OCI-LY7 (cell line): ENCODE measurements around the gene PKDCC. TPM values are rescaled to one million over a fixed set of nuclear protein-coding genes. Genes with fewer than 3 reads are reported as not detected.

Experiments used
- BruUV-seq: library from RNA; stranded (reverse); fragments of 400-500 nt; replicated peaks from 2 replicates; lab custom pipeline; 2021; lab: Mats Ljungman, UMichigan
- CTCF ChIA-PET: fragments of 300-600 bp; sonication (Branson Sonifier 250); formaldehyde crosslinking; loops from one replicate; lab custom pipeline; 2022; ENCODE audit warnings: antibody characterized with exemption; ENCODE audit not compliant: unreplicated experiment; lab: Charles Lee
- POLR2A ChIA-PET: fragments of 300-600 bp; sonication (Branson Sonifier 250); formaldehyde crosslinking; loops from one replicate; lab custom pipeline; 2022; ENCODE audit warnings: antibody characterized with exemption; lab: Charles Lee
- DNase-seq: peaks from one replicate; pipeline ENCODE4 v3.0.0-alpha.2; 2015; ENCODE audit warnings: low spot score
- H2AFZ ChIP-seq: fragments of 200-600 bp; sonication (generic), shearing (Covaris generic); 2 replicates; pipeline ENCODE4 v1.6.1; 2014; ENCODE audit warnings: mild to moderate bottlenecking, antibody characterized with exemption, low read length, moderate library complexity
- H3K27ac ChIP-seq: fragments of 200-600 bp; sonication (generic); 2 replicates; pipeline ENCODE4 v1.5.1; 2014; ENCODE audit warnings: mixed run types, low read depth, mild to moderate bottlenecking, moderate library complexity, low read length, inconsistent platforms; ENCODE audit not compliant: poor library complexity, severe bottlenecking
- H3K36me3 ChIP-seq: fragments of 200-600 bp; sonication (generic); 2 replicates; pipeline ENCODE4 v1.6.1; 2014; ENCODE audit warnings: mild to moderate bottlenecking, antibody characterized with exemption, low read length, moderate library complexity, mixed read lengths; ENCODE audit not compliant: insufficient read depth
- H3K4me1 ChIP-seq: fragments of 200-600 bp; sonication (generic); 2 replicates; pipeline ENCODE4 v1.5.1; 2014; ENCODE audit warnings: mild to moderate bottlenecking, low read length; ENCODE audit not compliant: insufficient read depth, poor library complexity, severe bottlenecking
- H3K4me2 ChIP-seq: fragments of 200-600 bp; sonication (generic); 2 replicates; pipeline ENCODE4 v1.6.1; 2014; ENCODE audit warnings: mild to moderate bottlenecking, low read length
- H3K4me3 ChIP-seq: fragments of 200-600 bp; sonication (generic); 2 replicates; pipeline ENCODE4 v1.5.1; 2014; ENCODE audit warnings: mild to moderate bottlenecking, low read depth, low read length; ENCODE audit not compliant: poor library complexity, severe bottlenecking
- H3K79me2 ChIP-seq: fragments of 200-600 bp; sonication (generic); 2 replicates; pipeline ENCODE4 v1.6.1; 2016; ENCODE audit warnings: low read depth, mild to moderate bottlenecking, low read length, moderate library complexity, mixed read lengths; ENCODE audit not compliant: insufficient read depth
- H3K9me2 ChIP-seq: fragments of 200-600 bp; sonication (generic); 2 replicates; pipeline ENCODE4 v1.6.1; 2016; ENCODE audit warnings: mild to moderate bottlenecking, low read length, mixed read lengths; ENCODE audit not compliant: insufficient read depth
- H3K9me3 ChIP-seq: fragments of 200-600 bp; sonication (generic); 2 replicates; pipeline ENCODE4 v1.6.1; 2014; ENCODE audit warnings: mild to moderate bottlenecking, mixed run types, low read length, mixed read lengths
- H4K20me1 ChIP-seq: fragments of 200-600 bp; sonication (generic); 2 replicates; pipeline ENCODE4 v1.6.1; 2014; ENCODE audit warnings: mild to moderate bottlenecking, antibody characterized with exemption, low read length, moderate library complexity, mixed read lengths; ENCODE audit not compliant: insufficient read depth
- CTCF ChIP-seq: fragments of 200-600 bp; sonication (generic); conservative IDR thresholded peaks from 2 replicates; pipeline ENCODE4 v1.5.1; 2014; ENCODE audit warnings: mild to moderate bottlenecking, antibody characterized with exemption, low read length, moderate library complexity, mixed read lengths
- EZH2phosphoT487 ChIP-seq: fragments of 200-600 bp; sonication (generic); IDR thresholded peaks from 2 replicates; pipeline ENCODE4 v1.6.1; 2018; ENCODE audit warnings: low read depth, borderline replicate concordance, mild to moderate bottlenecking, mixed run types, antibody characterized with exemption, low read length, moderate library complexity, mixed read lengths
- intact Hi-C: fragments of 100-400 bp; cut with micrococcal nuclease; formaldehyde crosslinking; loops from one replicate; pipeline ENCODE4 v1.10.0; 2022; ENCODE audit not compliant: unreplicated experiment
- total RNA-seq, 2 experiments: library from RNA; depleted of rRNA in 1 of 2; stranded (reverse); fragments of >200 nt in 1 of 2; shearing (Covaris generic) in 1 of 2; gene quantifications; 2 replicates each; pipeline ENCODE4 v1.2.3, GENCODE V29; 2014 to 2022

PKDCC gene
- total RNA-seq, 2 experiments from 2014 or later = not detected

- Histone ChIP-seq H3K27ac (no peak overlapping the region), H3K36me3 (no peaks in the 10 kb centered on the region), H2AFZ (no peak overlapping the region), H3K9me3 (no peaks in the 10 kb centered on the region), H3K9me2 (no peaks in the 10 kb centered on the region), H3K4me3 (no peak overlapping the region), H4K20me1 (no peaks in the 10 kb centered on the region), H3K4me1 (no peaks in the 10 kb centered on the region), H3K79me2 (no peaks in the 10 kb centered on the region), H3K4me2 (no peak overlapping the region)
- intact Hi-C loops = no loop called here
- no peak for DNase-seq
- TF ChIP-seq EZH2phosphoT487 (no peak), CTCF (no peak)
- CTCF ChIA-PET = no interaction called here
- POLR2A ChIA-PET = interaction anchor here (1.6 kb wide), 1 partner anchor 7 kb away, joined by 5 read pairs; no protein-coding TSS in a partner anchor
- no TSS peak for BruUV-seq
Measured at GRCh38 chr2:42060718-42061619, 13.1 kb downstream of the PKDCC start.

- Histone ChIP-seq H3K4me2 (no peak overlapping the region), H4K20me1 (no peaks in the 10 kb centered on the region), H3K27ac (no peak overlapping the region), H3K36me3 (no peaks in the 10 kb centered on the region), H3K9me2 (no peaks in the 10 kb centered on the region), H3K9me3 (no peaks in the 10 kb centered on the region), H2AFZ (no peak overlapping the region), H3K79me2 (no peaks in the 10 kb centered on the region), H3K4me1 (no peaks in the 10 kb centered on the region), H3K4me3 (no peak overlapping the region)
- no TSS peak for BruUV-seq
- intact Hi-C loops = no loop called here
- ChIA-PET CTCF (no interaction called here), POLR2A (interaction anchor here (1.6 kb wide), 1 partner anchor 8 kb away, joined by 5 read pairs; no protein-coding TSS in a partner anchor)
- no peak for TF ChIP-seq EZH2phosphoT487
- TF ChIP-seq CTCF = no peak
- DNase-seq = no peak
Measured at GRCh38 chr2:42061839-42062238, 14.0 kb downstream of the PKDCC start.
